Inflammatory macrophage treated with lipopolysaccharide for 4 hours (primary cell): ENCODE data around the gene SALL3.

ENCODE experiments used
- DNase-seq: peaks from one replicate; pipeline ENCODE4 v3.0.0-alpha.2; 2020

SALL3 gene

GRCh38 chr18:79008356-79008940 lies 28.8 kb downstream of the SALL3 start:
- no peak for DNase-seq

- no peak for DNase-seq
These were observed 31.2 kb downstream of the SALL3 start for GRCh38 chr18:79010802-79011201.

- no peak for DNase-seq
These were observed 31.8 kb downstream of the SALL3 start for GRCh38 chr18:79011300-79011870.

GRCh38 chr18:79013869-79014268 lies 34.3 kb downstream of the SALL3 start:
- no peak for DNase-seq

- no peak for DNase-seq
These were observed 39.3 kb downstream of the SALL3 start for GRCh38 chr18:79018911-79019310.

- DNase-seq = no peak
These were observed 40.3 kb downstream of the SALL3 start for GRCh38 chr18:79019881-79020280.

- DNase-seq = no peak
These were observed 43.0 kb downstream of the SALL3 start for GRCh38 chr18:79022603-79023002.

- DNase-seq = no peak
These were observed 46.9 kb downstream of the SALL3 start for GRCh38 chr18:79026491-79026890.

GRCh38 chr18:79030680-79031079 lies 51.1 kb downstream of the SALL3 start:
- no peak for DNase-seq

DNA sequence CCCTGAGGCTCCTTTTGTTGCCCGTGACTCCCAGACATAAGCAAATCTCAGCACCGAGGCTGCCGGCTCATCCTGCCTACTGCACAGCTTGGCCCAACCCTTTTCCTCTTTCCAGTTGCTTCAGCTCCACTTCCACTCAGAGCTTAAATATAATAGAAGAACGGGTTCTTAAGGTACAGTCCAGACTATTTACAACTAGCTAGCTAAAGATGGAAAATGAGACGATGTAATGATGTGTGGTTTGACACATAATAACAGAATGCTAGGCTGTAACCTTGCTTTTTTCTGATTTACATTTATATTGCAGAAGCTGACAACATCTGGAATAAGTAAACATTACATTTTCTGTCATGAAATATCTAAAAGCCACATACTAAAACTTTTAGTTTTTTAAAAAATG lies 62.7 kb downstream of the SALL3 start:
- no peak for DNase-seq

DNA sequence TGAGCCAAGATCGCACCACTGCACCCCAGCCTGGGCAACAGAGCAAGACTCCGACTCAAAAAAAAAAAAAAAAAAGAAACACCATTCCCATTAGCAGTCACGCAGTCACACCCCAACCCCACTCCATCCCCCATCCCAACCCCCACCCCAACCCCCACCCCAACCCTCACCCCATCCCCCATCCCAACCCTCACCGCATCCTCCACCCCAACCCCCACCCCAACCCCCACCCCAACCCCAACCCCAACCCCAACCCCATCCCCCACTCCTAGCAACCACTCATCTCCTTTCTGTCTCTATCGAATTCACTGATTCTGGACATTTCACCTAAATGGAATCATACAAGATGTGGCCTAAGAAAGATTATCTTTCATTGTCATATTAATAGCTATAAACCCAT lies 63.7 kb downstream of the SALL3 start:
- DNase-seq = no peak

DNA sequence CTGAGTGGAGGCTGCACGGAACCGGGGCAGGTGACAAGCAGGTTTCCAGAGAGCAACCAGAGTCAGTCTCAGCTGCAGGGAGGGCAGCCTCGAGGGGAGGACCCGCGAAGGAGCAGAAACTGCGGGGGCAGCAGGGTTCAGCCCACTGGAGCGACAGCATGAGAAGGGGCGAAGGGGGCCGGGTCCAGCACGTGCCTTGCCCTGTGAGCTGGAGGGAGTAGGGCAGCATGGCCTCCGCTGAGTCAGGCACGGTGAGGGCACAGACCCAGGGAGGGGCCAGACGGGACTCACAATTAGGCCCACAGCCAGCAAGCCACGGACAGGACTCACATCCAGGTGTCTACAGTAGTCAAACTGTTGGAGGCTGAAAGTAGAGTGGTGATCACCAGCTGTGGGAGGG lies 66.9 kb downstream of the SALL3 start:
- no peak for DNase-seq

- no peak for DNase-seq
These were observed 68.1 kb downstream of the SALL3 start for GRCh38 chr18:79047556-79048244.

DNA sequence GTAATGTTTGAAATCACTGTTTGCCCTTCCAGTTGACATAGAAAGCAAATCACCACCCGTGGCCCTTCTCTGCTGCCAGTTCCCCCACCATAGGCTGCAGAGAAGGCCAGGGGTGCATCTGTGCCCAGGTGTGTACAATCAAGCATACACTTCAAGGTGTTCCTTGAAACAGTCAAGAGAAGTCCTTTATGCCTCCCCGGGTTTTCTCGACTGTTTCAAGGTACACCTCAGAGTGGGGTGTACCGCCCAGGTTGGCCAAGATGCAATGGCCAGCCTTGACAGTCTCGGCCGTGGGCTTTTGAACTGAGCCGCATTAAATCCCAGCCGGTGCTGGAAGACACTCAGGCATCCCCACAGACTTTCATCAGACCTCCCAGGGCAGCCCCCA lies 68.6 kb downstream of the SALL3 start:
- DNase-seq = no peak

- no peak for DNase-seq
These were observed 69.9 kb downstream of the SALL3 start for GRCh38 chr18:79049506-79049905.
